NCI-H2081 treated with DMSO at 0.1 percent for 48 hours (cell line): ENCODE measurements around the gene VPS37C.
"Not testable (repeated sequence)": the region's sequence is repeated elsewhere in the genome, so short reads cannot be mapped to it uniquely, and the experiment has no call there.

Source experiments
- DNase-seq: peaks from one replicate; lab custom pipeline; 2025; lab: John Stamatoyannopoulos, UW

The VPS37C gene

GRCh38 chr11:61116426-61117167 is 44.6 kb downstream of the VPS37C start:
- no peak for DNase-seq

DNA sequence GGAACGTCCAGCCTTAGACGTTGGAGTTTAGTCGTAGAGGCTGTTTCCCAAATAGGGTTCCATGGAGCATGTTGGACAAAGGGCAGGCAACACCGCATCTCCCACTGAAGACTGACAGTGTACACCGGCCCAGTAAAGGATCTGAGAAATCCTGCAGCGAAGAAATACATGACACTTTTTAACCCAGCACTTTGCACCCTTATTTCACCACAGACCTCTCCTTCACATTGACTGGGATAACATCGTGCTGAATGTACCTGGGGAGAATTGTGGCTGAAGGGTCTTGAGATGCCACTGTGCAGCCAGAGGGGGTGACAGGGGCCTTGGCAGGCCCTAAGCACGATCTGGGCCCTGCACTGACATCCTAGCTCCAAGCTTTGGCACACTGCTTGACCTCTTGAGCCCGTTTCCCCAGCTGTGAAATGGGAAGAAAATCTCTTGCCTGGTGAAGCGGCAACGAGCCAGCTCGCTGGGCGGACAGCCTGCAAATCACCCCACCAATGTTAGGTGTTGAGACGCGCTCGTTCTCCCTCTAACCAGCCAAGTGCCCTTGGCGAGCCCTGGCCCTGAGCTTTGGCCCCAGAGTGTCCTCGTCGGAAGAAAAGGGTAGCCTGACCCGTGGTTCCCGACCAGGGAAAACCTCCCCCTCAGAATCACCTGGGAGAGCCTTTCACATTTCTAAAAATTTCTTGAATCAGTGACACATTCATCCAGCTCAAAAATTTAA is 45.6 kb downstream of the VPS37C start:
- no peak for DNase-seq

GRCh38 chr11:61114913-61115312 is 46.3 kb downstream of the VPS37C start:
- DNase-seq = no peak

DNA sequence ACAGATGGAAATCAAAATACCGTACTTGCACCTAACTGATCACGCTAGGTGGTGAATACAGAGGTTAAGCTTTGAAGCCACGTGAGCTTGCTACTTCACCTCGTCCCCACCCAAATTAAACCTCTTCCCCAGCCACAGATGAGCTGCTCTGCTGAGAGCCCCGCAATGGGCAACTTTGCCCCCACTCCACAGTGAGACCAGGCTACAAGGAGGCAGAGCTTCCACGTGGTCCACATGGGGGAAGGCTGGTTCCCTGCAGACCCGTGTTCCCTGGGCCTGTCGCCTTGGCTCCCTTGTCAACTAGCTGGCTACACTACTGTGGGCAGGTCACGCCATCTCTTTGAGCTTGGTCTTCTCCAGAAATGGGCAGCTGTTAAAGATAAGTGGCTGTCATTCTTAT is 48.0 kb downstream of the VPS37C start:
- DNase-seq = no peak

DNA sequence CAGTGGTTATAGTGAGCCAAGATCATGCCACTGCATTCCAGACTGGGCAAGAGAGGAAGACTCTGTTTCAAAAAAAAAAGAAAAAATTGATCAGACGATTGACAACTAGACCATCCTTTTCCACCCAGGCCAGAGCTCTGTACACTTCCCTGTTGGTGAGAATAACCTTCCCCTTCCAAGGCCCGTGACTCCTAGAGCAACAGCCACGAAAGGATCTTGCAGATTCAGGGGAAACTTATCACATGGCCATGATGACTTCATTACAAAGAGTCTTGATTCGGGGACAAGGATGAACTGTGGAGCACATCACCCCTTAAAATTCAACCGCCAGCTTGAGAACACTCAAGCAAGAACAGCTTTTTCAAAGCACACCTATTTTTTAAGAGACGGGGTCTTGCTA is 48.7 kb downstream of the VPS37C start:
- no peak for DNase-seq

- DNase-seq = no peak
These were observed 49.3 kb downstream of the VPS37C start for GRCh38 chr11:61111786-61112517.

DNA sequence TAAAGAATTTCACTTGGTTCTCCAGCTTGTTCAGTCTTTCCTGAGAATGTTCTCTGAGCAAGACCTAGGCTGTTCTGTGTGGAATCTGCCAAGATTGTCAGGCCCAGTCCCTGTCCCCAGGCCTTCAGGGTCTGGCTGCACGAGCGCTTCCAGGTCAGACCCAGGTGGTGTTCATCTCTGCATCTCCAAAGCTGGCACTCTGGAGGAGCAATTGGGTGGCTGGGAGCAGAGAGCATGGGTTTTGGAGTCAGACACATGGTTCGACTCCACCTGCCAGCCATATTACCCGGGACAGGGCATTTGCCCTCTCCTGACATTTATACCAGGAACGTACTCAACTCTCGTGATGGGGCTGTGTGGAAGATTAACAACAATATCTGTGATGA is 50.2 kb downstream of the VPS37C start:
- DNase-seq = no peak

GRCh38 chr11:61110255-61111049 is 50.8 kb downstream of the VPS37C start:
- DNase-seq = no peak

DNA sequence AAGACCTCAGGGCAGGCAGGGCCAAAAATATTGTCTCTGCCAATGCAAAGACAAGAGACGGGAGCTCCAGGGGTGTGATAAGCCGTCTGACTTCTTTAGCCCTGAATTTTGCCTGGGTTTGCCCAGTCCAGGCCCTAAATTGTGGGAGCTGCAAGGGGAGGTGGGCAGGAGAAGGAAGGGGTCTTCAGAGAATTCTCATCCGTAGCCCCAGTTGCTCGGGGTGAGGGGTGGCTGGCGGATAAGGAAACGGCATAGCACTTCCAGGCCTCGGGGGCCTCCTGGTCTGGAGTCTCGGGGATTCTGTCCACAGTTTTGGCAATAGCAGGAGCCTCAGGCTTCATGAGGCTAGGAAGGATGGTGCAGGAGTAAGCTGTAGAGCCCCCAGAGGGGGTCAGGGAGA is 51.6 kb downstream of the VPS37C start:
- DNase-seq = no peak

- DNase-seq = no peak
These were observed 52.2 kb downstream of the VPS37C start for GRCh38 chr11:61108847-61109585.

- DNase-seq = no peak
These were observed 53.3 kb downstream of the VPS37C start for GRCh38 chr11:61107888-61108287.

GRCh38 chr11:61106894-61107470 is 54.2 kb downstream of the VPS37C start:
- no peak for DNase-seq

- no peak for DNase-seq
These were observed 54.9 kb downstream of the VPS37C start for GRCh38 chr11:61106296-61106695.

- no peak for DNase-seq
These were observed 56.3 kb downstream of the VPS37C start for GRCh38 chr11:61104963-61105362.

- no peak for DNase-seq
These were observed 57.3 kb downstream of the VPS37C start for GRCh38 chr11:61103851-61104423.

- no peak for DNase-seq
These were observed 58.3 kb downstream of the VPS37C start for GRCh38 chr11:61102667-61103571.

DNA sequence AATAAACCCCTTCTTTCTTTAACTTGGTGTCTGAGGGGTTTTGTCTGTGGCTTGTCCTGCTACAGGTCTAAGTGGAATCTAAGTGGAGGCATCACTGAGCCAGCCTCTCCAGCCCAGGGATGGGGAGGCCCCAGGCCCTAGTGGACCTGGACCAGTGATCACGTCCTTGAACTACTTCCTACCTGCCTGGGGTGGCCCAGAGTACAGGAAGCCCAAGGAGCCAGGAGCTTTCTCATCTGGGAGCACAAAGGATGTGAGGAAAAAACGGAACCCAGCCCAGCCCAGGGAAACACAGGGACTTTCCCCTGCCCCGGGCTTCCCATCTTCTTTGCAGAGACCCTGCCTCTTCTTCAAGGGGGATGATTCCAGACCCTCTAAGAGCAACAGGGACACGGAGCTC is 62.4 kb downstream of the VPS37C start:
- DNase-seq = no peak

GRCh38 chr11:61098261-61098660 is 63.0 kb downstream of the VPS37C start:
- DNase-seq = not testable (repeated sequence)

- no peak for DNase-seq
These were observed 66.2 kb downstream of the VPS37C start for GRCh38 chr11:61095021-61095420.

- not testable (repeated sequence) for DNase-seq
These were observed 67.1 kb downstream of the VPS37C start for GRCh38 chr11:61094167-61094566.
